NCI-H226 (cell line): ENCODE measurements around the gene HAUS2.
A peak's percentile ranks its signal among the peaks of the same experiment; 100 is the strongest.
"Not testable (repeated sequence)": the region's sequence is repeated elsewhere in the genome, so short reads cannot be mapped to it uniquely, and the experiment has no call there.

Experiments used
- DNase-seq: peaks from one replicate; pipeline ENCODE4 v3.0.0-alpha.2; 2015

HAUS2 gene

GRCh38 chr15:42548249-42549031 is at the start of gene HAUS2, which contains the start of gene LRRC57:
Gene HAUS2 (plus strand): TSS chr15:42548838. CDS start chr15:42548873, 35 bp downstream.
Gene LRRC57 (minus strand): TSS chr15:42548793. CDS start chr15:42548434, 359 bp downstream.
- peak; percentile 67 for DNase-seq

- DNase-seq: peak; percentile 38
These were observed 48.6 kb upstream of the HAUS2 start for GRCh38 chr15:42499858-42500609.

GRCh38 chr15:42502477-42502876 is 46.2 kb upstream of the HAUS2 start:
- no peak for DNase-seq

GRCh38 chr15:42503825-42504224 is 44.8 kb upstream of the HAUS2 start:
- no peak for DNase-seq

GRCh38 chr15:42504631-42505030 is 44.0 kb upstream of the HAUS2 start:
- DNase-seq: no peak

- no peak for DNase-seq
These were observed 41.1 kb upstream of the HAUS2 start for GRCh38 chr15:42507514-42507913.

GRCh38 chr15:42508263-42508690 is 40.4 kb upstream of the HAUS2 start:
- no peak for DNase-seq

- peak; percentile 54 for DNase-seq
These were observed 38.2 kb upstream of the HAUS2 start for GRCh38 chr15:42510258-42511006.

GRCh38 chr15:42511007-42511391 is 37.6 kb upstream of the HAUS2 start:
- peak; percentile 71 for DNase-seq

GRCh38 chr15:42523331-42523730 is 25.3 kb upstream of the HAUS2 start:
- DNase-seq: no peak

GRCh38 chr15:42528970-42529369 is 19.7 kb upstream of the HAUS2 start:
- DNase-seq: no peak

- DNase-seq: no peak
These were observed 15.4 kb upstream of the HAUS2 start for GRCh38 chr15:42533246-42533645.

- DNase-seq: no peak
These were observed 3.6 kb upstream of the HAUS2 start for GRCh38 chr15:42544853-42545629.

GRCh38 chr15:42547918-42548248 is 755 bp upstream of the HAUS2 start:
- DNase-seq: no peak

GRCh38 chr15:42549032-42549491 is 424 bp downstream of the HAUS2 start:
- peak; percentile 1 for DNase-seq

GRCh38 chr15:42549741-42550392 is 1.2 kb downstream of the HAUS2 start:
- no peak for DNase-seq

- no peak for DNase-seq
These were observed 4.9 kb downstream of the HAUS2 start for GRCh38 chr15:42553554-42553953.

GRCh38 chr15:42556550-42557207 is 8.0 kb downstream of the HAUS2 start:
- not testable (repeated sequence) for DNase-seq

GRCh38 chr15:42558739-42559138 is 10.1 kb downstream of the HAUS2 start:
- DNase-seq: no peak

GRCh38 chr15:42575188-42576039 is 26.8 kb downstream of the HAUS2 start, which contains the start of gene STARD9:
Gene STARD9 (plus strand): TSS chr15:42575606. CDS start chr15:42575716, 110 bp downstream.
- peak; percentile 84 for DNase-seq
